Cerebellar nuclear complex (tissue), 1 donor: ENCODE measurements around the gene RPAP3.

Experiments used
- DNase-seq, 2 experiments: peaks; one replicate each; lab custom pipeline; 2025; lab: John Stamatoyannopoulos, UW

The RPAP3 gene

DNA sequence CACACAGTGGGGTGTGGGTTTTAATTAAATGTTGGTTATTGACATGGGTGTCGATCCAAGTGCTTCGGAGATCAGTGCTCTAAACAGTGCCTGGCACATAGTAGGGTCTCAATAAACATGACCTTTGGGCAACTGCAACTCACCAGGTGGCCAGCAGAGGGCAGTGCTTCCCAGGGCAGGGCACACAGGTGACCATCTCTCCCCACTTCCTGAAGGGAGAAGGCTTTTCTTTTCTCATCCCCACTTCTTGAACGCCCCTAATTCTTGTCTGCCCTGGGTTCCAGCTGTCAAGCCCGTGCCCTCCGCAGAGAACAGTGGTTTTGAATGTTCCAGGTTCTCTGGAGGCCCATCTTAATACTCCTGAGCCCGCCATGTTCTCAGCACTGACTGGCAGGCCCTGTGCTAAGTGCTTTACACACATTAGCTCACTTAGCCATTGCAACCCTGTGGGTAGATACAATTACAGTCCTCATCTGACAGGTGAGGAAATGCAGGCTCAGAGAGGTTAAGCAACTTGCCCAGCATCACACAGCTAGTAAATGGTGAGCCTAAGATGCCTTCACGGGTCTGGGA, 36.5 kb upstream of the RPAP3 start:
- no peak for DNase-seq

GRCh38 chr12:47741340-47741703, 35.5 kb upstream of the RPAP3 start:
- DNase-seq: no peak

- DNase-seq: no peak
Observed at GRCh38 chr12:47740606-47741339, 34.9 kb upstream of the RPAP3 start.

- no peak for DNase-seq
Observed at GRCh38 chr12:47739979-47740378, 34.1 kb upstream of the RPAP3 start.

- no peak for DNase-seq
Observed at GRCh38 chr12:47739297-47739696, 33.5 kb upstream of the RPAP3 start.

GRCh38 chr12:47737936-47738594, 32.2 kb upstream of the RPAP3 start:
- no peak for DNase-seq

- DNase-seq: no peak
Observed at GRCh38 chr12:47736877-47737676, 31.2 kb upstream of the RPAP3 start.

DNA sequence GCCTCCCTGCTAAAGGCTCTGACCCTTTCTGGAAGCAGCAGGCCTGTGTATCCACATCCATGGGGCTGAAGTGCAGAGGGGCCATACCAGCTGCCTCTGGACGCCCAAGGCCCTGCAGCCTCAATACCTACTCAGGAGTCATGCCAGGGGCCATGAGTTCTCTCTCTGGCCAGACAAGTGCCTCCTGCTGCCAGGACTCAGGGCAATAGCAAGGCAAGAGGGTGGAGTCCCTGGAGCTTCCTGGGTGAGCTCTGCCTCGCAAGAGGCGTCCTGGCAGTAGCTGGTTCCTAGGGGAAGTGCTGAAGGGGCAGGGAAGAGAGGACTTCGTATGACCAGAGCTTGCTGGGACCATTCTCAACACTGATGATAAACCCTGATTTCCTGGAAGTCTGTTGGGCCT, 30.4 kb upstream of the RPAP3 start:
- no peak for DNase-seq

DNA sequence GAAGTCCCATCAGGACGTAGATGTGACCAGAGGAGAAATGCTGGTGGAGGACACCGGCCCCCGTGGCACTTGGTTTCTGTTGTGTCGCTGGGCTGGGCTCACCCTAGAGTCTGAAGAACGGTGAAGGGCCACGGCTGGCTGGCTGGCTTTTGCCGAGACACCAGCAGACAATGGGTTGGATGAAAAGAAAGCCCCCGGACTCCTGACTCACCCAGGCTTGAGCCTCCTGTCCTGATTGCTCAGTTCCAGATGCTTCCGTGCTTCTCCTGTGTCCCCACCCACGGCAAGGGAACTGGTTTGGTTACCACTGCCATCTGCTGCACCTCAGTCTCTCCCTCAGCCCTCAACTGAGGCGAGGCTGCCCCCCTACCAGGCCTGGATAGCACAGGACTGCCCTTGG, 29.8 kb upstream of the RPAP3 start:
- DNase-seq: no peak

DNA sequence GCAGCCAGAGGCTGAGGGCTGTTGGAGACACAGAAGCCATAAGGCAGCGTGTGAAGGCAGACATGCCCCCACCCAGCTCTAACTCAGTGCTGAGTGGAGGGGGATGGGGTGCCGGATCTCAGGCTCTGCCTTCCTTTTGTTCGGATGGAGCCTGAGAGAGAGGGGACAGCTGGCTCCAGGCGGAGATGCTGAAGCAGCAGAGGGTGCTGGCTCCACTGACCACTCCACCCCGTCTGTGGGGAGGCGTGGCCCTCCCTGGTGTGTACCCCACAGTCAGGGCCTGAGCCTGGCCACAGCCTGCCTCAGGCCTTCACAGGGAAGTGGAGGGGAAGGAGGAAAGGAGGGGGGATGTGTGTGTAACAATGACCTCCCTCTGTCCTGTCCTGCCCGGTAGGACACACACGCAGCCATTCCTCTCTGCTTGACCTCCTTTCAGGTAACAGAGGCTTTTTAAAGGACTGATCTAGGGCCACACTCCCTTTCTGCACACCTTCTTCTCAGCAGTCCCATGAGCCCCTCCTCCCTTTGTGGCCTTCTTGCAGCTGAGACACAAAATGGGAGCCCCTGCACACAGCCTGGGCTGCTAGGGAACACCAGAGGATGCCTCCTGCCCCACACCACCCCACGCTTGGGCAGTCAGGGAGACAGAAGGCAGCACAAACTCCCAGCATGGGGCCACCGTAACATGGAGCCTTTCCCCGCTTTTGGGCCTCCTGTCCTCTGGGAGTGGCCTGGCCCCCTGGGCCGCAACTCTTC, 29.1 kb upstream of the RPAP3 start:
- DNase-seq: no peak

GRCh38 chr12:47733142-47733541, 27.3 kb upstream of the RPAP3 start:
- DNase-seq: no peak

DNA sequence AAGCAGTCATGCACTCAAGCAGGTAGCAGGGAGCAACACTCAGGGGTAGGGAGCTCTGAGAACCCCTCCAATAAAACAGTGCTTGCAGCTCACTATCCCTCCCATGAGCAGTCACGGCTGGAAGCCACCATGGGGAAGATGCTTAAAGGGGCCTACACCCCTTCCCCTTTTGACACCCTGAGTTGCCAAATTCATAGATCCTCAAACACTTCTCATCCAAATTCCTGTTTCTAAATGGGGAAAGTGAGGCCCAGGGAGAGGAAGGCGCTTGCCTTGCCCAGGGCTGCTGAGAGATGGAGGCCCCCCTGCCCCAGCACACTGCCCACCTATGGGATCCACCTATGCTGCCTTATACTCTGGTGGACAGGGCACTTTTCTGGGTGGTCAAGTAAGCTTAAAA, 26.7 kb upstream of the RPAP3 start:
- no peak for DNase-seq

- no peak for DNase-seq
Observed at GRCh38 chr12:47731723-47732122, 25.9 kb upstream of the RPAP3 start.

DNA sequence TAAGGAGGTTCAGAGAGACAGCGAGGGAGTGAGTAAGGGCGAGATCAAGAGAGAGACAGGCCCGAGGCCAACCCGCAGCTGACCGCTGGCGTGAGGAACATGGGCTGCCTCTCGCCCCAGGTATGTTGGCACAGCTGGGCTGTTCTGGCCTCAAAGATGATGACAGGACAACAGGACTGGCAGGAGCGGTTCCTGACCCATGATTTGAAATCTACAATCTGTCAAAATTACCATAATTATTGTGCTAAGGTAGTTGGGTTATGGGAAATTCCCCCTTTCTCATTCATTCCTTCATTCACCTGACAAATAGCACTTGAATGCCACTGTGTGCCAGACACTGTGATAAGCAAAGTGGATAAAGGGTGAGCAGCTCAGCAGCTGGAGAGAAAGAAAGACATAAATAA, 24.5 kb upstream of the RPAP3 start:
- no peak for DNase-seq

- DNase-seq: no peak
Observed at GRCh38 chr12:47729233-47729632, 23.4 kb upstream of the RPAP3 start.

DNA sequence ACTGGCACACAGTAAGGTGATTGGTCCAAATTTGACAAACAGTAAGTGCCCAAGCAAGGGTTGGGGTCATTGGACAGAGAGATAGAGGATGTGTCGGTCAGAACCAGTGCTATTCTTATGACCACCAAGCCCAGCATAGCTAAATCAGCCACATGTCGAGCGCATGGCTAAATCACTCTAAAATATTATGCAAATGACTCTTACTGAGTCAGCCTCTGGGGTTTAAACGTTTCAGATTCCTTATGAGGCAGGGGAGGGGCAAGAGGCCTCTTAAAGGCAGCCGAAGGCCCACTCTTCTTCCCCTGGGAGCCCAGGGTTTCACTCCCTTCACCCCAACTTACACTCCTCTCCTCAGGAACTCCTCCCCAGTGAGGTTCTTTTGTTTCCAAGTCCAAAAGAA, 20.1 kb upstream of the RPAP3 start:
- DNase-seq: no peak

DNA sequence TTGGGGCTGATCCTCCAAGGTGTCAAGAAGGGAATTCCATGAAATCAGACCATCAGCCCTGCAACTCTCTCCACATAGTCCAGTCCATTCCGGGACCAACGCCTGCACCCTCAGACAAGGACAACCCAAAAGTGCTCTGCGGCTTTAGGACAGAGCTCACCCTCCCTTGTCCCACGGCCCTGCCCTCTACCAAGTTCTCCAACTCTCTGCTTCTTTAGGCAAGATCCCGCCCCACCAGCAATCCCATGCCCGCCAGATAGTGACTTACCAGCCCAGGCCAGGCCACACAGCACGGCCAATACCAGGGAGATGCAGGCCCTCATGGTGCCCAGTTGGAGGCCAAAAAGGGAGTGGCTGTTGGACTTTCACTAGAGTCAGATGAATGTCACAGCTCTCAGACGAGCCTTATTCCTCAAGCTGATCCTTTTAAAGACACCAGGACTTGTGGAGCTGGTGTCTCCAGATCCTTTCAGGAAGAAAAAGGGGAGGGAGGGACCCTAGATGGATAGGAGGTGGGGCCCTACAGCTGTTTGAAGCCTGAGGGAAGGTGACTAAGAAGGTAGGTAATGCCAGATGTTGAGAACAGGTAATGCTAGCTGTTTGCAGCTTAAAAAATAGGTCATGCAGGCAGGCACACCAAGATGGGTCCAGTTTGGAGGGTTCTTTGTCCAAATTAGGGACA, 19.4 kb upstream of the RPAP3 start, which contains the start of gene ENDOU:
TSS of gene ENDOU (minus strand) at position 400 of the 682 bp plus-strand sequence. CDS start at position 323, 77 bp downstream.
- no peak for DNase-seq

DNA sequence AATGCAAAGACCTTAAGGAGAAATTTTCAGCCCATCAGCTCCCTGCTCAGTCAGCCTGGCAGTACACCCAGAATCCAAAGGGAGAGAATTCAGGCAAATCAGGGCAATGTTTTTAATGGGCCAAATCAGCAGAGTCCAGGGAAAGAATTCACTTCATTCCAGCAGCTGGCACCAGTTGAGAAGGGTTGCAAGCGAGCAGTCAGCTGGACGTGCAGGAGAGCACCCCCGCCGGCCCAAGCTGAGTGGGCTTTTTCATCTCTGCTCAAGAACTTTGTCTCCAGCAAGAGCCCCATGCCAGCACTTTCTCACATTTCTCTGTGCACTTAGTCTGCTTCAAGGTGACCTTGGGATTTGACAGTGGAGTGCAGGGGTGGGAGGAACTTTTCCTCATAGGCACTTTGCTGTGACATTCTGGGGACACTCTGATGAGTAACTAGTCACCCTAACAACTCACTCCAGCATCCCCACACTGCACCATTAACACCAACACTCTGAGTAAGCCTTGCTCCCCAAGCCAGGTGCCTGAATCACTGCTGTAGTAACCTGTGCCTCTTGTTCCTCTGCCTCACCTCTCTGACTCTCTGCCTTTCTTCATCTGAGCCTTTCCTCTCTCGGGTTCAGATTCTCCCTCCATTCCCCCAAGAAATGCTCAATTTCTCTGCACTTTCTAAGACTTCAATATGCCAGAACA, 17.3 kb upstream of the RPAP3 start:
- no peak for DNase-seq

GRCh38 chr12:47722136-47722834, 16.5 kb upstream of the RPAP3 start:
- DNase-seq: no peak

- DNase-seq: no peak
Observed at GRCh38 chr12:47721431-47721973, 15.7 kb upstream of the RPAP3 start.
